H1 (cell line): Measurements from ENCODE around the gene CRABP2. TPM values are rescaled to one million over a fixed set of nuclear protein-coding genes. Genes with fewer than 3 reads are reported as not detected.

ENCODE experiments used
- CTCF ChIA-PET: fragments of 300-600 bp; sonication (Branson Sonifier 250); formaldehyde crosslinking; loops from one replicate; lab custom pipeline; 2021; ENCODE audit not compliant: partially characterized antibody; lab: Charles Lee
- POLR2A ChIA-PET: fragments of 300-600 bp; sonication (Branson Sonifier 250); formaldehyde crosslinking; loops from one replicate; lab custom pipeline; 2021; ENCODE audit warnings: inconsistent platforms; ENCODE audit not compliant: partially characterized antibody; lab: Charles Lee
- DNase-seq, 2 experiments: peaks; one replicate each; pipeline versions ENCODE4 v3.0.0 to v3.0.0-alpha.2; 2010 to 2022; ENCODE audit warnings: low spot score in 2 of 2, low read depth in 1 of 2, mixed read lengths in 1 of 2
- FAIRE-seq: peaks from 2 replicates; lab custom pipeline; 2011; peaks lifted over from hg19 to GRCh38; lab: Jason Lieb, UNC
- H2AFZ ChIP-seq: 2 replicates; pipeline ENCODE4 v1.8.1; 2012; ENCODE audit warnings: low read length, inconsistent platforms
- H2AK5ac ChIP-seq: 2 replicates; pipeline ENCODE4 v1.6.1; 2013; ENCODE audit warnings: low read depth, low read length
- H2BK120ac ChIP-seq: replicated peaks from 2 replicates; pipeline ENCODE3; 2013; ENCODE audit warnings: low read depth, low read length, inconsistent platforms
- H2BK12ac ChIP-seq: 2 replicates; pipeline ENCODE4 v1.6.1; 2013; ENCODE audit warnings: low read depth, low read length
- H2BK15ac ChIP-seq: 2 replicates; pipeline ENCODE4 v1.6.1; 2013; ENCODE audit warnings: low read length
- H2BK20ac ChIP-seq: 2 replicates; pipeline ENCODE4 v1.6.1; 2013; ENCODE audit warnings: low read length
- H2BK5ac ChIP-seq: 2 replicates; pipeline ENCODE4 v1.6.1; 2013; ENCODE audit warnings: low read depth, low read length
- H3K14ac ChIP-seq: 2 replicates; pipeline ENCODE4 v1.6.1; 2013; ENCODE audit warnings: inconsistent platforms; ENCODE audit not compliant: insufficient read length
- H3K18ac ChIP-seq: 2 replicates; pipeline ENCODE4 v1.6.1; 2013; ENCODE audit warnings: low read length; ENCODE audit errors: extremely low read depth
- H3K23ac ChIP-seq: 2 replicates; pipeline ENCODE4 v1.6.1; 2013; ENCODE audit warnings: inconsistent platforms; ENCODE audit not compliant: insufficient read length
- H3K23me2 ChIP-seq: 2 replicates; pipeline ENCODE4 v1.6.1; 2013; ENCODE audit warnings: low read depth, low read length
- H3K27ac ChIP-seq: 2 replicates; pipeline ENCODE4 v1.6.1; 2011; ENCODE audit warnings: low read depth, low read length, inconsistent platforms
- H3K27me3 ChIP-seq, 4 experiments: replicated peaks in 1 of 4; 1 replicate in 1 of 4; 2 replicates in 3 of 4; pipeline versions ENCODE4 v1.6.1 to v1.8.1; 2011 to 2013; ENCODE audit warnings: low read length in 3 of 4, mild to moderate bottlenecking in 3 of 4, inconsistent platforms in 2 of 4, mixed read lengths in 2 of 4, moderate library complexity in 1 of 4; ENCODE audit not compliant: control insufficient read depth in 3 of 4, insufficient read depth in 3 of 4; ENCODE audit errors: extremely low read depth in 1 of 4
- H3K36me3 ChIP-seq, 4 experiments: 2 replicates each; pipeline versions ENCODE4 v1.6.1 to v1.8.1; 2011 to 2013; ENCODE audit warnings: mild to moderate bottlenecking in 4 of 4, low read length in 3 of 4, moderate library complexity in 2 of 4, control low read depth in 1 of 4, inconsistent platforms in 1 of 4; ENCODE audit not compliant: insufficient read depth in 4 of 4, control insufficient read depth in 2 of 4
- H3K4ac ChIP-seq: replicated peaks from 2 replicates; pipeline ENCODE3; 2013; ENCODE audit warnings: low read length, low read depth, mixed read lengths, inconsistent platforms; ENCODE audit not compliant: insufficient read length
- H3K4me1 ChIP-seq, 4 experiments: replicated peaks in 1 of 4; 1 replicate in 1 of 4; 2 replicates in 3 of 4; pipeline versions ENCODE4 v1.6.1 to v1.8.1; 2011 to 2013; ENCODE audit warnings: low read length in 3 of 4, inconsistent platforms in 2 of 4, mixed read lengths in 1 of 4; ENCODE audit not compliant: insufficient read depth in 4 of 4, control insufficient read depth in 3 of 4
- H3K4me2 ChIP-seq, 2 experiments: 2 replicates each; pipeline versions ENCODE4 v1.6.1 to v1.8.1; 2011 to 2013; ENCODE audit warnings: low read depth in 2 of 2, low read length in 2 of 2, control low read depth in 1 of 2, inconsistent platforms in 1 of 2, mild to moderate bottlenecking in 1 of 2; ENCODE audit not compliant: insufficient read depth in 1 of 2
- H3K4me3 ChIP-seq, 4 experiments: fragments of 200-600, 300-600 bp in 1 of 4; sonication (generic), shearing (Covaris generic), sonication (Bioruptor Twin) in 1 of 4; 2 replicates each; pipeline versions ENCODE4 v1.5.1 to v1.8.1; 2011 to 2016; ENCODE audit warnings: low read length in 4 of 4, low read depth in 3 of 4, control low read depth in 2 of 4, inconsistent platforms in 2 of 4, mild to moderate bottlenecking in 2 of 4, mixed read lengths in 1 of 4, moderate library complexity in 1 of 4; ENCODE audit not compliant: insufficient read depth in 2 of 4; ENCODE audit errors: extremely low read depth in 1 of 4
- H3K56ac ChIP-seq: replicated peaks from 2 replicates; pipeline ENCODE3; 2013; ENCODE audit warnings: low read depth, mild to moderate bottlenecking, mixed read lengths, low read length, inconsistent platforms; ENCODE audit not compliant: insufficient read length
- H3K79me1 ChIP-seq: 2 replicates; pipeline ENCODE4 v1.6.1; 2013; ENCODE audit warnings: low read depth, low read length, control low read depth
- H3K79me2 ChIP-seq, 2 experiments: 2 replicates each; pipeline versions ENCODE4 v1.6.1 to v1.8.1; 2012 to 2013; ENCODE audit warnings: low read length in 2 of 2, mild to moderate bottlenecking in 2 of 2, inconsistent platforms in 1 of 2; ENCODE audit not compliant: insufficient read depth in 2 of 2, control insufficient read depth in 1 of 2
- H3K9ac ChIP-seq, 4 experiments: replicated peaks in 1 of 4; 1 replicate in 1 of 4; 2 replicates in 3 of 4; pipeline versions ENCODE4 v1.6.1 to v1.8.1; 2011 to 2013; ENCODE audit warnings: low read depth in 3 of 4, low read length in 3 of 4, control low read depth in 2 of 4, mild to moderate bottlenecking in 2 of 4, moderate library complexity in 2 of 4, inconsistent platforms in 1 of 4; ENCODE audit errors: extremely low read depth in 1 of 4
- H3K9me3 ChIP-seq, 2 experiments: 2 replicates each; pipeline versions ENCODE4 v1.6.1 to v1.8.1; 2012 to 2013; ENCODE audit warnings: mild to moderate bottlenecking in 2 of 2, moderate library complexity in 2 of 2, control low read depth in 1 of 2, inconsistent platforms in 1 of 2, low read depth in 1 of 2, low read length in 1 of 2, mixed read lengths in 1 of 2; ENCODE audit not compliant: insufficient read depth in 2 of 2
- H4K20me1 ChIP-seq, 2 experiments: replicated peaks in 1 of 2; 2 replicates each; pipeline versions ENCODE3 to v1.8.1; 2011 to 2013; ENCODE audit warnings: inconsistent platforms in 2 of 2, low read length in 2 of 2, mild to moderate bottlenecking in 1 of 2; ENCODE audit not compliant: insufficient read depth in 2 of 2, control insufficient read depth in 1 of 2
- H4K5ac ChIP-seq: 2 replicates; pipeline ENCODE4 v1.6.1; 2013; ENCODE audit warnings: low read length, low read depth, mixed read lengths, inconsistent platforms; ENCODE audit not compliant: insufficient read length
- H4K8ac ChIP-seq: 2 replicates; pipeline ENCODE4 v1.8.0; 2013; ENCODE audit warnings: mild to moderate bottlenecking, moderate library complexity, low read length, inconsistent platforms; ENCODE audit not compliant: insufficient read depth; ENCODE audit errors: extremely low read depth
- H4K91ac ChIP-seq: replicated peaks from 2 replicates; pipeline ENCODE3; 2013; ENCODE audit warnings: low read length, mixed read lengths, inconsistent platforms; ENCODE audit not compliant: insufficient read length
- ASH2L ChIP-seq: fragments of 200-600, 300-600 bp; sonication (generic); IDR thresholded peaks from one replicate; pipeline ENCODE4 v1.7.1; 2017; ENCODE audit warnings: low read length
- CTBP2 ChIP-seq: IDR thresholded peaks from 2 replicates; pipeline ENCODE4 v1.7.0; 2011; ENCODE audit warnings: borderline replicate concordance, mild to moderate bottlenecking, moderate library complexity, mixed read lengths, low read length; ENCODE audit not compliant: insufficient read depth, insufficient read length
- PHF8 ChIP-seq: fragments of 200-600 bp; sonication (generic); conservative IDR thresholded peaks from 2 replicates; pipeline ENCODE4 v1.7.1; 2012; ENCODE audit warnings: low read depth, mild to moderate bottlenecking, inconsistent platforms, low read length, moderate library complexity
- POLR2A ChIP-seq, 2 experiments: IDR thresholded peaks; 1 replicate in 1 of 2; 2 replicates in 1 of 2; pipeline ENCODE4 v1.6.1; 2011; ENCODE audit warnings: low read depth in 2 of 2, low read length in 2 of 2, mild to moderate bottlenecking in 2 of 2; ENCODE audit errors: control extremely low read depth in 1 of 2
- RAD21 ChIP-seq, 2 experiments: IDR thresholded peaks in 1 of 2; conservative IDR thresholded peaks in 1 of 2; 2 replicates each; pipeline ENCODE4 v1.6.1; 2011; ENCODE audit warnings: low read depth in 2 of 2, low read length in 2 of 2, improper control_type of control experiment in 1 of 2, inconsistent platforms in 1 of 2, mild to moderate bottlenecking in 1 of 2, moderate library complexity in 1 of 2
- SIN3A ChIP-seq, 2 experiments: IDR thresholded peaks in 1 of 2; conservative IDR thresholded peaks in 1 of 2; 2 replicates each; pipeline ENCODE4 v1.6.1; 2011 to 2012; ENCODE audit warnings: low read length in 2 of 2, improper control_type of control experiment in 1 of 2, low read depth in 1 of 2, mild to moderate bottlenecking in 1 of 2
- WGBS, 2 experiments: shearing (Covaris generic) in 1 of 2; methylation state at CpG; one replicate each; pipeline versions ENCODE4 v1.1.6 to v1.1.7; 2013 to 2015; ENCODE audit warnings: low lambda C conversion rate in 2 of 2, mixed read lengths in 2 of 2, inconsistent platforms in 1 of 2, low coverage in 1 of 2, missing lambda C conversion rate in 1 of 2; ENCODE audit not compliant: insufficient replicate concordance in 2 of 2, insufficient coverage in 1 of 2, insufficient read length in 1 of 2; ENCODE audit errors: extremely low coverage in 1 of 2, missing lambda C conversion rate in 1 of 2; 5-methylcytosine and 5-hydroxymethylcytosine counted together
- polyA plus RNA-seq, 7 experiments: library from polyadenylated mRNA; depleted of rRNA in 3 of 7; stranded (reverse) in 5 of 7; unstranded in 2 of 7; fragments of >200 nt in 5 of 7; fragments of 200-250 nt in 2 of 7; gene quantifications; 1 replicate in 5 of 7; 2 replicates in 1 of 7; 4 replicates in 1 of 7; pipeline versions ENCODE4 v1.2.1 to v1.2.3, GENCODE V29; 2011 to 2013; ENCODE audit warnings: missing spikeins in 2 of 7, mixed read lengths in 2 of 7
- total RNA-seq: library from RNA; stranded (reverse); fragmentation: NEBNext Ultra II Directional; extraction: Animal tissue kit (Norgen Biotek cat#: 25700); gene quantifications from 2 replicates; pipeline ENCODE4 v1.2.1, GENCODE V29; 2021

CRABP2 gene
- total and polyA plus RNA-seq, 2 of the 8 experiments (the other 6 are each of a cell fraction or from before 2014, with no cell fraction given), result 69.2 to 119 TPM

DNA sequence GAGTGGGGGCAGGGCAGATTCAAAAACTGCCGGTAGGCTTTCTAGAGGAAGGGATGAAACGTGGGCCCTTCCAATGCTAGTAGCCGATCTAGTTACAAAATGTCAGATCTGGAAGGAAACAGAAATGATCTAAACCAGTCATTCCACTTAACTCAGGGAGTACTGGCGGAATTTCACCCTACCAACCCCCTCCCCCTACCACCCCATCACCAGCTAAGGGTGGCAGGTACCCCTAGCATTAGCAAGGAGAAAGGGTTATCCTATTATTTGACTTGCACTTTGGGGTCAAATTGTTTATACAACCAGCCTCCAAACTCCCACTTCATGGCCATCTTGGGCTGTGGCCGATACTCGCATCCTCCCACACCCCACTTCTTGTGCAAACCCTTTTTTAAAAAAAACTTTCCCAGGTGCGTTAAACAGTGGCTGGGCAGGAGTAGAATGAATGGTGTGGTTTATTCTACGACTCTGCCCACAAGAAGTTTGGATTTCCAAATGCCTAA, 36.1 kb upstream of the CRABP2 start:
- Histone ChIP-seq H4K20me1 (peaks cover 0 to 2% of the 10 kb centered on the region in 2 experiments), H4K91ac (peak overlapping the region; percentile 9), H2BK15ac (0 out of 2 replicates have a peak overlapping the region, but pooled peaks have one; percentile 46), H3K4me2 (peak overlapping the region; percentile 67 to 68), H3K9me3 (no peaks in the 10 kb centered on the region), H3K9ac (peak overlapping the region in 2 of 4 experiments; percentile 36 to 42; a peak in 3 of 7 replicates), H2BK5ac (peak overlapping the region; percentile 81), H4K5ac (peak overlapping the region; percentile 13), H3K79me1 (peaks cover 9% of the 10 kb centered on the region), H3K14ac (no peak overlapping the region), H3K56ac (peak overlapping the region; percentile 25), H3K4ac (peak overlapping the region; percentile 29), H4K8ac (no peak overlapping the region), H3K18ac (peak overlapping the region; percentile 34; the same call in 1 of the 2 replicates), H2BK12ac (peak overlapping the region; percentile 12; the same call in 1 of the 2 replicates), H2BK20ac (no peak overlapping the region), H3K23ac (no peak overlapping the region), H3K27ac (peak overlapping the region; percentile 36), H3K27me3 (no peaks in the 10 kb centered on the region), H2AFZ (no peak overlapping the region), H2AK5ac (no peak overlapping the region), H3K4me3 (peak overlapping the region in 3 of 4 experiments; percentile 5 to 51 (median 34); a peak in 5 of 8 replicates), H3K23me2 (peaks cover 2% of the 10 kb centered on the region), H3K4me1 (peaks cover 8 to 21% (median 11%) of the 10 kb centered on the region in 4 experiments; a peak in 6 of 7 replicates), H3K36me3 (peaks cover 13 to 38% (median 14%) of the 10 kb centered on the region in 4 experiments; a peak in 7 of 8 replicates), H3K79me2 (peaks cover 8 to 27% of the 10 kb centered on the region in 2 experiments), H2BK120ac (no peak overlapping the region)
- 60% methylated on average over 8 of the region's 8 CpGs; no CpG with 5 or more reads in 1 of the 2 experiments for WGBS, 2 experiments
- FAIRE-seq, result no peak
- DNase-seq, result no peak
- ChIA-PET CTCF (interaction anchor here (1.4 to 6.6 kb wide), 6 partner anchors 11 to 64 kb away, joined by 6 to 76 read pairs (median 10); partner anchors contain the start of genes CRABP2, HDGF, ISG20L2 and METTL25B), POLR2A (interaction anchor here (0.6 to 10.7 kb wide), 20 partner anchors 10 to 139 kb away, joined by 3 to 214 read pairs (median 4); partner anchors contain the start of genes CRABP2, HDGF, ISG20L2 and METTL25B)
- TF ChIP-seq ASH2L (peak; percentile 87), POLR2A (IDR thresholded peaks at IDR 0.05; ENCODE audit: control extremely low read depth in 1 of 2, low read depth in 2 of 2, low read length in 2 of 2) (peak in 1 of 2 experiments; percentile 58; a peak in 1 of 3 replicates), PHF8 (no peak), CTBP2 (peak; percentile 17), SIN3A (conservative IDR thresholded peaks at IDR 0.05 in 1 of 2, IDR thresholded peaks at IDR 0.05 in 1 of 2; ENCODE audit: low read depth in 1 of 2, low read length in 2 of 2) (no peak), RAD21 (IDR thresholded peaks at IDR 0.05 in 1 of 2, conservative IDR thresholded peaks at IDR 0.05 in 1 of 2; ENCODE audit: low read depth in 2 of 2, low read length in 2 of 2) (0 out of 4 replicates have a peak, but pooled peaks of 1 of the 2 experiments have one; percentile 14)
